ENCODE measurements around the gene ETV3. TPM values are rescaled to one million over a fixed set of nuclear protein-coding genes. Genes with fewer than 3 reads are reported as not detected.

ETV3 gene
- total RNA-seq, 2 experiments from 2014 or later = 11.1 to 20.4 TPM

GRCh38 chr1:157087030-157087429 lies 51.2 kb downstream of the ETV3 start:
- no TSS peak for BruUV-seq (replicated peaks)
- no peak overlapping the region for H3K4me3 ChIP-seq (ENCODE audit: low read depth, low read length, poor library complexity, severe bottlenecking)
- no peak overlapping the region for H2AFZ ChIP-seq (ENCODE audit: low read length)
- TF ChIP-seq EZH2phosphoT487 (IDR thresholded peaks at IDR 0.05; ENCODE audit: borderline replicate concordance, low read depth, low read length) (no peak), CTCF (conservative IDR thresholded peaks at IDR 0.05; ENCODE audit: low read length) (no peak)
- H4K20me1 ChIP-seq (ENCODE audit: insufficient read depth, low read length) = 0 out of 2 replicates have a peak, but pooled peaks cover 5% of the 10 kb centered on the region
- DNase-seq (ENCODE audit: low spot score) = no peak
- H3K4me1 ChIP-seq (ENCODE audit: insufficient read depth, low read length, poor library complexity, severe bottlenecking) = no peaks in the 10 kb centered on the region
- ChIA-PET CTCF (ENCODE audit: unreplicated experiment) (no interaction called here), POLR2A (no interaction called here)
- H3K27ac ChIP-seq (ENCODE audit: low read depth, low read length, poor library complexity, severe bottlenecking) = no peak overlapping the region
- intact Hi-C loops (cut with micrococcal nuclease; ENCODE audit: unreplicated experiment) = no loop called here
- H3K9me3 ChIP-seq (ENCODE audit: low read length) = no peaks in the 10 kb centered on the region
- H3K36me3 ChIP-seq (ENCODE audit: insufficient read depth, low read length) = no peaks in the 10 kb centered on the region
- H3K79me2 ChIP-seq (ENCODE audit: insufficient read depth, low read depth, low read length) = no peaks in the 10 kb centered on the region
- no peak overlapping the region for H3K4me2 ChIP-seq (ENCODE audit: low read length)
- H3K9me2 ChIP-seq (ENCODE audit: insufficient read depth, low read length) = no peaks in the 10 kb centered on the region

DNA sequence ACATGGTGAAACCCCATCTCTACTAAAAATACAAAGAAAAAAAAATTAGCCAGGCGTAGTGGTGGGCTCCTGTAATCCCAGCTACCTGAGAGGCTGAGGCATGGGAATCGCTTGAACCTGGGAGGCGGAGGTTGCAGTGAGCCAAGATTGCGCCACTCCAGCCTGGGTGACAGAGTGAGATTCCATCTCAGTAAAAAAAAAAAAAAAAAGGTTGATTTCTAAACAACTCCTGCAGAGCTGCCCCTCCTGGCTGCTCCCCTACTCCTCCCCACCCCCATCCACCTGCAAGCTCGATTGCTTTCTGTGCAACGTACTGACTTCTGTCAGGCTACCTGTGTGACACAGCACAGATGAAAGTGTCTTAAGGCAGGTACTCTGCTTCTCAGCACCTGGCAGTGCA lies 51.9 kb downstream of the ETV3 start:
- Histone ChIP-seq H3K4me1 (ENCODE audit: insufficient read depth, low read length, poor library complexity, severe bottlenecking) (no peaks in the 10 kb centered on the region), H2AFZ (ENCODE audit: low read length) (no peak overlapping the region), H3K79me2 (ENCODE audit: insufficient read depth, low read depth, low read length) (no peaks in the 10 kb centered on the region), H4K20me1 (ENCODE audit: insufficient read depth, low read length) (0 out of 2 replicates have a peak, but pooled peaks cover 5% of the 10 kb centered on the region), H3K36me3 (ENCODE audit: insufficient read depth, low read length) (no peaks in the 10 kb centered on the region), H3K9me3 (ENCODE audit: low read length) (no peaks in the 10 kb centered on the region), H3K27ac (ENCODE audit: low read depth, low read length, poor library complexity, severe bottlenecking) (no peak overlapping the region), H3K4me3 (ENCODE audit: low read depth, low read length, poor library complexity, severe bottlenecking) (no peak overlapping the region), H3K4me2 (ENCODE audit: low read length) (no peak overlapping the region), H3K9me2 (ENCODE audit: insufficient read depth, low read length) (no peaks in the 10 kb centered on the region)
- ChIA-PET CTCF (ENCODE audit: unreplicated experiment) (no interaction called here), POLR2A (interaction anchor here (0.7 kb wide), 2 partner anchors 14 to 980 kb away, joined by 3 to 6 read pairs; no protein-coding TSS in a partner anchor)
- no peak for DNase-seq (ENCODE audit: low spot score)
- TF ChIP-seq EZH2phosphoT487 (IDR thresholded peaks at IDR 0.05; ENCODE audit: borderline replicate concordance, low read depth, low read length) (no peak), CTCF (conservative IDR thresholded peaks at IDR 0.05; ENCODE audit: low read length) (no peak)
- intact Hi-C loops (cut with micrococcal nuclease; ENCODE audit: unreplicated experiment) = no loop called here
- no TSS peak for BruUV-seq (replicated peaks)

DNA sequence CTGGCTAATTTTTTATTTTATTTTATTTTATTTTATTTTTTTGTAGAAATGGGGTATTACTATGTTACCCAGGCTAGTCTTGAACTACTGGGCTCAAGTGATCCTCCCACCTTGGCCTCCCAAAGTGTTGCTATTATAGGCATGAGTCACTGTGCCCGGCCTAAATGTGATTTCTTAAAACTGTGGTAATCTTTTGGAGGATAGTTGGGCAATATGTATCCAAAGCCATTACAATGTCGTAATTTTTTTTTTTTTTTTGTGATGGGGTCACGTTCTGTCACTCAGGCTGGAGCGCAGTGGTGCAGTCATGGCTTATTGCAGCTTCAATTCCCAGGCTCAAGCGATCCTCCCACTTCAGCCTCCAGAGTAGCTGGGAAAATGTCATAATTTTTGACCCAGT lies 52.8 kb downstream of the ETV3 start:
- H3K4me1 ChIP-seq (ENCODE audit: insufficient read depth, low read length, poor library complexity, severe bottlenecking) = no peaks in the 10 kb centered on the region
- no peak for DNase-seq (ENCODE audit: low spot score)
- no peak overlapping the region for H3K27ac ChIP-seq (ENCODE audit: low read depth, low read length, poor library complexity, severe bottlenecking)
- 0 out of 2 replicates have a peak, but pooled peaks cover 1% of the 10 kb centered on the region for H4K20me1 ChIP-seq (ENCODE audit: insufficient read depth, low read length)
- TF ChIP-seq CTCF (conservative IDR thresholded peaks at IDR 0.05; ENCODE audit: low read length) = no peak
- no peak for TF ChIP-seq EZH2phosphoT487 (IDR thresholded peaks at IDR 0.05; ENCODE audit: borderline replicate concordance, low read depth, low read length)
- no peak overlapping the region for H2AFZ ChIP-seq (ENCODE audit: low read length)
- H3K79me2 ChIP-seq (ENCODE audit: insufficient read depth, low read depth, low read length) = no peaks in the 10 kb centered on the region
- no peaks in the 10 kb centered on the region for H3K36me3 ChIP-seq (ENCODE audit: insufficient read depth, low read length)
- ChIA-PET POLR2A (interaction anchor here (0.7 kb wide), 1 partner anchor 190 kb away, joined by 3 read pairs; no protein-coding TSS in a partner anchor), CTCF (ENCODE audit: unreplicated experiment) (no interaction called here)
- H3K9me2 ChIP-seq (ENCODE audit: insufficient read depth, low read length) = no peaks in the 10 kb centered on the region
- no peaks in the 10 kb centered on the region for H3K9me3 ChIP-seq (ENCODE audit: low read length)
- intact Hi-C loops (cut with micrococcal nuclease; ENCODE audit: unreplicated experiment) = no loop called here
- BruUV-seq (replicated peaks) = no TSS peak
- H3K4me2 ChIP-seq (ENCODE audit: low read length) = no peak overlapping the region
- H3K4me3 ChIP-seq (ENCODE audit: low read depth, low read length, poor library complexity, severe bottlenecking) = no peak overlapping the region
